Heart left ventricle (tissue), 13 donors: ENCODE results near the gene DBX2.
"Not testable (repeated sequence)": the region's sequence is repeated elsewhere in the genome, so short reads cannot be mapped to it uniquely, and the experiment has no call there.

ENCODE experiments used
- POLR2A ChIP-seq, 2 donors: fragments of 450-650 bp; IDR thresholded peaks; one replicate each; pipeline ENCODE4 v1.6.1; 2017; ENCODE audit warnings: antibody characterized with exemption in 2 of 2, mild to moderate bottlenecking in 2 of 2, moderate library complexity in 2 of 2
- TF ChIP-seq, protein P1 (sequence below), 12 donors: fragments of 200-600 bp; sonication (generic) in 4 of 12; IDR thresholded peaks; one replicate each; pipeline versions ENCODE4 v1.5.0 to v1.8.0; 2018 to 2022; ENCODE audit warnings: antibody characterized with exemption in 12 of 12, mild to moderate bottlenecking in 5 of 12
- donor health status: ischemic (EF 13 %, LVEDD 7.1; RV severe dilation, severe dysfunction).
- donor health status: DM: no; HTN: yes; CAD: no.
- donor health status: DM: no; HTN: no; CAD: no.
- donor health status: ischemic (EF 25% LVEDD 6.9; RV normal size, moderate dysfunction).
- donor health status: ischemic (EF 25% LVEDD 5.7; RV mildly dilated, moderate dysfunction).
- donor health status: ischemic (EF 35%, LVEDD 5.7; RV mildly dilated, moderate dysfunction).
- donor health status: nonischemic (EF 11% LVEDD 7.7; RV severe dilation, severe dysfunction).
- donor health status: DM: yes; HTN: yes; CAD: no.
- donor health status: PGD.
- donor health status: ischemic (EF 29% LVEDD 5.4; RV normal size, mild dysfunction).
- donor health status: nonischemic (EF 23%, LVEDD 6.1; RV moderate dilation, normal function).

DNA sequence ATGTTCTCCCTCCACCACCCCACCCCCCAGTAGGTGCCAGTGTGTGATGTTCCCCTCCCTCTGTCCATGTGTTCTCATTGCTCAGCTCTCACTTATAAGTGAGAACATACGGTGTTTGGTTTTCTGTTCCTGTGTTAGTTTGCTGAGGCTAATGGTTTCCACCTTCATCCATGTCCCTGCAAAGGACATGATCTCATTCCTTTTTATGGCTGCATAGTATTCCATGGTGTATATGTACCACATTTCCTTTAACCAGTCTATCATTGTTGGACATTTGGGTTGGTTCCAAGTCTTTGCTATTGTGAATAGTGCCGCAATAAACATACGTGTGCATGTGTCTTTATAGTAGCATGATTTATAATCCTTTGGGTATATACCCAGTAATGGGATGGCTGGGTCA, 33.3 kb upstream of the DBX2 start:
- TF ChIP-seq POLR2A (IDR thresholded peaks at IDR 0.05): not testable (repeated sequence)
- TF ChIP-seq, protein P1, sequence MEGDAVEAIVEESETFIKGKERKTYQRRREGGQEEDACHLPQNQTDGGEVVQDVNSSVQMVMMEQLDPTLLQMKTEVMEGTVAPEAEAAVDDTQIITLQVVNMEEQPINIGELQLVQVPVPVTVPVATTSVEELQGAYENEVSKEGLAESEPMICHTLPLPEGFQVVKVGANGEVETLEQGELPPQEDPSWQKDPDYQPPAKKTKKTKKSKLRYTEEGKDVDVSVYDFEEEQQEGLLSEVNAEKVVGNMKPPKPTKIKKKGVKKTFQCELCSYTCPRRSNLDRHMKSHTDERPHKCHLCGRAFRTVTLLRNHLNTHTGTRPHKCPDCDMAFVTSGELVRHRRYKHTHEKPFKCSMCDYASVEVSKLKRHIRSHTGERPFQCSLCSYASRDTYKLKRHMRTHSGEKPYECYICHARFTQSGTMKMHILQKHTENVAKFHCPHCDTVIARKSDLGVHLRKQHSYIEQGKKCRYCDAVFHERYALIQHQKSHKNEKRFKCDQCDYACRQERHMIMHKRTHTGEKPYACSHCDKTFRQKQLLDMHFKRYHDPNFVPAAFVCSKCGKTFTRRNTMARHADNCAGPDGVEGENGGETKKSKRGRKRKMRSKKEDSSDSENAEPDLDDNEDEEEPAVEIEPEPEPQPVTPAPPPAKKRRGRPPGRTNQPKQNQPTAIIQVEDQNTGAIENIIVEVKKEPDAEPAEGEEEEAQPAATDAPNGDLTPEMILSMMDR (IDR thresholded peaks at IDR 0.05): not testable (repeated sequence)
